Measurements from ENCODE around the gene AZU1. TPM values are rescaled to one million over a fixed set of nuclear protein-coding genes. Genes with fewer than 3 reads are reported as not detected.

Gene AZU1, protein sequence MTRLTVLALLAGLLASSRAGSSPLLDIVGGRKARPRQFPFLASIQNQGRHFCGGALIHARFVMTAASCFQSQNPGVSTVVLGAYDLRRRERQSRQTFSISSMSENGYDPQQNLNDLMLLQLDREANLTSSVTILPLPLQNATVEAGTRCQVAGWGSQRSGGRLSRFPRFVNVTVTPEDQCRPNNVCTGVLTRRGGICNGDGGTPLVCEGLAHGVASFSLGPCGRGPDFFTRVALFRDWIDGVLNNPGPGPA
- under 1 TPM in 1 of 4 donors, not detected in 3; 0.69 TPM for total RNA-seq
- not detected for polyA plus RNA-seq
- long read RNA-seq, donor 1, result 0 reads
- long read RNA-seq, donor 2, result 0 reads

DNA sequence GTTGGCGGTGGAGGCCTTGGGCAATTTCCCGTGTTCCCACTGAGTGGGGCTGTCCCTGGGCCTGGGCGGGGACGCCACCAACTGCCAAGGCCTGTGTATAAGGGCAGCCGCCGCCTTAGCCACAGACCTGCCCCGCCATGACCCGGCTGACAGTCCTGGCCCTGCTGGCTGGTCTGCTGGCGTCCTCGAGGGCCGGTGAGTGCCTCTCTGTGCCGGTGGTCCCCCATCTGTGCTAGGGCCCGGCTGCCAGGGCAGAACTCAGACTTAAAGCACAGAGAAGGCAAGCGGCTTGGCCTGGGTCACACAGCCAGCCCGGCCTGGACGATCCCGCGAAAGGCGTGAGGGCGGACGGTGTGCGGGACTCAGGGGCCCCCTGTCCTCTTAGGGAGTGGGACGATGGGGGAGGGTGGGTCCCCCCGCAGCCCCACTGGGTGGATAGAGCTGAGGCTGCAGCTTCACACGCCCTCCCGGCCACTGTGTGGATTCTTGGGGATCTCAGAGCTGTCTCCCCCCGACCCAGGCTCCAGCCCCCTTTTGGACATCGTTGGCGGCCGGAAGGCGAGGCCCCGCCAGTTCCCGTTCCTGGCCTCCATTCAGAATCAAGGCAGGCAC is at the start of gene AZU1:
AZU1 (plus strand) TSS at position 128 of the 612 bp plus-strand sequence; CDS start at position 138, 10 bp downstream.
- intact Hi-C loops (cut with DNase I), result no loop called here
- TF ChIP-seq, protein P1, sequence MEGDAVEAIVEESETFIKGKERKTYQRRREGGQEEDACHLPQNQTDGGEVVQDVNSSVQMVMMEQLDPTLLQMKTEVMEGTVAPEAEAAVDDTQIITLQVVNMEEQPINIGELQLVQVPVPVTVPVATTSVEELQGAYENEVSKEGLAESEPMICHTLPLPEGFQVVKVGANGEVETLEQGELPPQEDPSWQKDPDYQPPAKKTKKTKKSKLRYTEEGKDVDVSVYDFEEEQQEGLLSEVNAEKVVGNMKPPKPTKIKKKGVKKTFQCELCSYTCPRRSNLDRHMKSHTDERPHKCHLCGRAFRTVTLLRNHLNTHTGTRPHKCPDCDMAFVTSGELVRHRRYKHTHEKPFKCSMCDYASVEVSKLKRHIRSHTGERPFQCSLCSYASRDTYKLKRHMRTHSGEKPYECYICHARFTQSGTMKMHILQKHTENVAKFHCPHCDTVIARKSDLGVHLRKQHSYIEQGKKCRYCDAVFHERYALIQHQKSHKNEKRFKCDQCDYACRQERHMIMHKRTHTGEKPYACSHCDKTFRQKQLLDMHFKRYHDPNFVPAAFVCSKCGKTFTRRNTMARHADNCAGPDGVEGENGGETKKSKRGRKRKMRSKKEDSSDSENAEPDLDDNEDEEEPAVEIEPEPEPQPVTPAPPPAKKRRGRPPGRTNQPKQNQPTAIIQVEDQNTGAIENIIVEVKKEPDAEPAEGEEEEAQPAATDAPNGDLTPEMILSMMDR (IDR thresholded peaks at IDR 0.05), result no peak
- 59 to 62% (median 61%) methylated on average over 31 to 33 of the region's 33 CpGs for WGBS, 3 donors
- H3K36me3 ChIP-seq (ENCODE audit: insufficient read depth in 1 of 2, low read depth in 1 of 2), result no peaks in the 10 kb centered on the region
- H3K9me3 ChIP-seq, result no peaks in the 10 kb centered on the region
- H3K4me1 ChIP-seq, result no peaks in the 10 kb centered on the region
- H3K27ac ChIP-seq, result no peak within 1 kb of the TSS
- H3K27me3 ChIP-seq (ENCODE audit: insufficient read depth in 3 of 3, low read length in 2 of 3), result peaks cover 0 to 68% (median 20%) of the 10 kb centered on the region in 3 donors
- DNase-seq (peak in 1 of 2 donors; percentile 53), ATAC-seq (no peak)
- no peak within 1 kb of the TSS for H3K4me3 ChIP-seq

DNA sequence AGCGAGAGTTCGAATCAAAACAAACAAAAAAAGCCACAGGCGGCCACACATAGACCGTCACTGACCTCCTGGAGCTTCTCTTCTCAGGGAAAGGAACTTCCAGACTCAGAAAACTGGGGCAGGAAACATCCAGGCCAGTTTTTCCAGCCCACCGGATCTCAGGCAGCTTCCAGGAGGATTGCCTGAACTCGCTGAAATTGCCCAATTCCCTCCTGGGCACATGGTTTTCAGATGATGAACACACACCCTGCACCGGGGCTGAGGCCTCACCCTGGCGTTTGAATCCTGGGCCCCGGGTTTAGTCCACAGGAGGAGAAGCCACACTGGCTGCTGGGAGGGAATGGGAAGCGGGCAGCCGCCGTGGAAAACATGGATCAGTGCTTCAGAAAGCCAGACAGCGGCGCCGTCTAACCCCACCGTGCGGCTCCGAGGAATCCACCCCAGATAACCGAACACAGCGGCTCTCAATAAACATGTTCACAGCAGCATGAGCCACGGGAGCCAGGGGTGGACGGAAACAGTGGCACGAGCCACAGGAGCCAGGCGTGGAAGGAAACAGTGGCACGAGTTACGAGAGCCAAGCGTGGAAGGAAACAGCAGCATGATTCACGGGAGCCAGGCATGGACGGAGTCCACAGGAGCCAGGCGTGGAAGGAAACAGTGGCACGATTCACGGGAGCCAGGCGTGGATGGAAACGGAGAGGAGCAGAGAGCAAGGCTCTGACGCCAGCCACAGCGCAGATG is 48.6 kb upstream of the AZU1 start:
- H3K9me3 ChIP-seq, result no peaks in the 10 kb centered on the region
- 32 to 38% (median 36%) methylated on average over 33 to 36 of the region's 36 CpGs for WGBS, 3 donors
- ATAC-seq, result peak in 3 of 4 donors; percentile 48 to 62 (median 53)
- H3K36me3 ChIP-seq (ENCODE audit: insufficient read depth in 1 of 2, low read depth in 1 of 2), result no peaks in the 10 kb centered on the region
- no peaks in the 10 kb centered on the region for H3K4me1 ChIP-seq
- peak; percentile 68 to 78 for DNase-seq
- peaks cover 0 to 17% (median 11%) of the 10 kb centered on the region in 3 donors for H3K27me3 ChIP-seq (ENCODE audit: insufficient read depth in 3 of 3, low read length in 2 of 3)
- TF ChIP-seq, protein P1 (IDR thresholded peaks at IDR 0.05), result no peak
- no peak overlapping the region for H3K4me3 ChIP-seq
- intact Hi-C loops (cut with DNase I), result no loop called here
- H3K27ac ChIP-seq, result no peak overlapping the region

DNA sequence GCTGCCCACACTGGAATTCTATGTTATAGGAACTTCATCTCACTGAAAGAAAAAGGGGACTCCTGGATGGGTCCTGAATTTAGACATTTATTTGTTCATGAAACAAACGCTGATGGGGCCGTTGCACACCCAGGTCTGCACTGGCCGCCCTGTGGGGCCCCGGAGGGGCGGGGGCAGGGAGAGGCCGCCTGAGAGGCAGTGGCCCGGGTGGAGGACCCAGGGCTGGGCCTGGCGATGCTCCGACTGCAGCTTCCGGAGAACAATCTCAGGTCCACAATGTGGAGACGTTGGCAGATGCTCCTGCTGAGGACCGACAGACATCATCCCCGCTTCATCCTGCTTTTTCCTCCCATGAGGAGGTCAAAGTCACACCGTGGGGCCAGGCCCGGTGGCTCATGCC is 46.7 kb upstream of the AZU1 start:
- no peaks in the 10 kb centered on the region for H3K4me1 ChIP-seq
- peaks cover 0 to 17% (median 11%) of the 10 kb centered on the region in 3 donors for H3K27me3 ChIP-seq (ENCODE audit: insufficient read depth in 3 of 3, low read length in 2 of 3)
- H3K4me3 ChIP-seq, result no peak overlapping the region
- DNase-seq (peak in 1 of 2 donors; percentile 10), ATAC-seq (no peak)
- 71 to 77% (median 72%) methylated on average over 13 to 15 of the region's 15 CpGs for WGBS, 3 donors
- H3K9me3 ChIP-seq, result no peaks in the 10 kb centered on the region
- intact Hi-C loops (cut with DNase I), result no loop called here
- no peaks in the 10 kb centered on the region for H3K36me3 ChIP-seq (ENCODE audit: insufficient read depth in 1 of 2, low read depth in 1 of 2)
- TF ChIP-seq, protein P1 (IDR thresholded peaks at IDR 0.05), result no peak
- no peak overlapping the region for H3K27ac ChIP-seq

DNA sequence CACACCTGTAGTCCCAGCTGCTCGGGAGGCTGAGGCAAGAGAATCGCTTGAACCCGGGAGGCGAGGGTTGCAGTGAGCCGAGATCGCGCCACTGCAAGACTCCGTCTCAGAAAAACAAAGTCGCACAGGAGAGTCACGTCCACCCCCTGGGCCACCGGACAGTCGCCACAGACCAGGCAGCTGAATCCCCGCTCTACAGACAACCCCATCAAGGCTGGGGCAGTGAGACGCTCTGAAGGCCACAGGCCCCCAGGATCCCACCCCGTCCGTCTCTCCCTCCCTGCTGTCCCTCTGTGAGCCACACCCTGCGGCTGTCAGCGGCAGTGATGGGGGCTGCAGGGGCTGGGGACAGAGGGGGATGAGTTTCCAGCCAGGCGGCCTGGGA is 45.8 kb upstream of the AZU1 start:
- no peaks in the 10 kb centered on the region for H3K4me1 ChIP-seq
- peaks cover 0 to 17% (median 11%) of the 10 kb centered on the region in 3 donors for H3K27me3 ChIP-seq (ENCODE audit: insufficient read depth in 3 of 3, low read length in 2 of 3)
- DNase-seq (peak in 1 of 2 donors; percentile 5), ATAC-seq (no peak)
- H3K9me3 ChIP-seq, result no peaks in the 10 kb centered on the region
- WGBS, 3 donors, result 75 to 90% (median 83%) methylated on average over 17 to 19 of the region's 19 CpGs
- intact Hi-C loops (cut with DNase I), result no loop called here
- TF ChIP-seq, protein P1 (IDR thresholded peaks at IDR 0.05), result no peak
- H3K27ac ChIP-seq, result peak overlapping the region; percentile 9
- peak overlapping the region; percentile 39 for H3K4me3 ChIP-seq
- H3K36me3 ChIP-seq (ENCODE audit: insufficient read depth in 1 of 2, low read depth in 1 of 2), result no peaks in the 10 kb centered on the region
